ENCODE measurements around the gene CRKL.

The CRKL gene

DNA sequence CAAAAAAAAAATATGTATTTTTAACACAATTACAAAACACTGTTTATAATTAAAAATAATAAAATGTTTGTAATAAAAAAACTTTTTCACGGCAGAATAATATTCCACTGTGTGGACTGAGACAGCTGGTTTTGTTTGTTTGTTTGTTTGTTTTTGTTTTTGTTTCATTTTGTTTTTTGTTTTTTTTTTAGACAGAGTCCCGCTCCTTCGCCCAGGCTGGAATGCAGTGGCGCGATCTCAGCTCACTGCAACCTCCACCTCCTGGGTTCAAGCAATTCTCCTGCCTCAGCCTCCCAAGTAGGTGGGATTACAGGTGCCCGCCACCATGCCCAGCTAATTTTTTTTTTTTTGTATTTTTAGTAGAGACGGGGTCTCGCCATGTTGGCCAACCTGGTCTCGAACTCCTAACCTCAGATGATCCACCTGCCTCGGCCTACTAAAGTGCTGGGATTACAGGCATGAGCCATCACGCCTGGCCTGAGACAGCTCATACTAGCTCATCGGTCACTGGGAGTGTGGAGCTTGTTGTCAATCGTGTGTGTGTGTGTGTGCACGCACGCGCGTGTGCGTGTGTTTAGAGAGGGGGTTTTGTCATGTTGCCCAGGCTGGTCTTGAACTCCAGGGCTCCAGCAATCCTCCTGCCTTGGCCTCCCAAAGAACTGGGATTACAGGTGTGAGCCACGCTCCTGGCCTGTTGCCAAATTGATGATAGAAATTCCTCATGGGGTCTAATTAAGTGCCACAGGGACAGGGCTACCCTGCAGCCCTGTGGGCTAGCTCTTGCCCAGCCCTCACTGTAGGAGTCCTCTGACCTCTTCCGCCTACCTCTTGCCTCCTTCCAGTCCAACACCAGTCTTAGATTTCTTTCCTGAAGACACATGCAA, 42.6 kb downstream of the CRKL start:
- DNase-seq (ENCODE audit: low read depth) = no peak
- TF ChIP-seq, protein P1, sequence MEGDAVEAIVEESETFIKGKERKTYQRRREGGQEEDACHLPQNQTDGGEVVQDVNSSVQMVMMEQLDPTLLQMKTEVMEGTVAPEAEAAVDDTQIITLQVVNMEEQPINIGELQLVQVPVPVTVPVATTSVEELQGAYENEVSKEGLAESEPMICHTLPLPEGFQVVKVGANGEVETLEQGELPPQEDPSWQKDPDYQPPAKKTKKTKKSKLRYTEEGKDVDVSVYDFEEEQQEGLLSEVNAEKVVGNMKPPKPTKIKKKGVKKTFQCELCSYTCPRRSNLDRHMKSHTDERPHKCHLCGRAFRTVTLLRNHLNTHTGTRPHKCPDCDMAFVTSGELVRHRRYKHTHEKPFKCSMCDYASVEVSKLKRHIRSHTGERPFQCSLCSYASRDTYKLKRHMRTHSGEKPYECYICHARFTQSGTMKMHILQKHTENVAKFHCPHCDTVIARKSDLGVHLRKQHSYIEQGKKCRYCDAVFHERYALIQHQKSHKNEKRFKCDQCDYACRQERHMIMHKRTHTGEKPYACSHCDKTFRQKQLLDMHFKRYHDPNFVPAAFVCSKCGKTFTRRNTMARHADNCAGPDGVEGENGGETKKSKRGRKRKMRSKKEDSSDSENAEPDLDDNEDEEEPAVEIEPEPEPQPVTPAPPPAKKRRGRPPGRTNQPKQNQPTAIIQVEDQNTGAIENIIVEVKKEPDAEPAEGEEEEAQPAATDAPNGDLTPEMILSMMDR (IDR thresholded peaks at IDR 0.05; ENCODE audit: control insufficient read depth, insufficient read depth, low read depth, low read length, missing control alignments) = no peak

DNA sequence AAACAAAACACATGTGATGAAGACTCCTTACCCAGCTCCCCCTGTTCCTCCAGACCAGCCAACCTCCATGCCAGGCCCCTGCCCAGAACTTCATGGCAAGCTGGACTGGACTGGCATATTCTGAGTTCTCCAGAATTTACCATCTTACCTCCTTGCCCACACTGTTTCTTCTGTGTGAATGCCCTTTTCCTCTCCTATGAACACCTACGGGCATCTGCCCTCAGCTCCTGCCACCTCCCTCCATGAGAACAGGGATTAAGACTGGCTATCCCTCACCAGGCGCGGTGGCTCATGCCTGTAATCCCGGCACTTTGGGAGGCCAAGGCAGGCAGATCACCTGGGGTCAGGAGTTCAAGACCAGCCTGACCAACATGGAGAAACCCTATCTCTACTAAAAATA, 43.4 kb downstream of the CRKL start:
- no peak overlapping the region for H3K4me3 ChIP-seq (ENCODE audit: control insufficient read depth, low read depth, low read length)
- no peak for DNase-seq (ENCODE audit: low read depth)
- TF ChIP-seq, protein P1 (IDR thresholded peaks at IDR 0.05; ENCODE audit: control insufficient read depth, insufficient read depth, low read depth, low read length, missing control alignments) = no peak

More for the DNA sequence above, 42.6 kb downstream of the CRKL start:
- no peak overlapping the region for H3K4me3 ChIP-seq (ENCODE audit: control insufficient read depth, low read depth, low read length)

DNA sequence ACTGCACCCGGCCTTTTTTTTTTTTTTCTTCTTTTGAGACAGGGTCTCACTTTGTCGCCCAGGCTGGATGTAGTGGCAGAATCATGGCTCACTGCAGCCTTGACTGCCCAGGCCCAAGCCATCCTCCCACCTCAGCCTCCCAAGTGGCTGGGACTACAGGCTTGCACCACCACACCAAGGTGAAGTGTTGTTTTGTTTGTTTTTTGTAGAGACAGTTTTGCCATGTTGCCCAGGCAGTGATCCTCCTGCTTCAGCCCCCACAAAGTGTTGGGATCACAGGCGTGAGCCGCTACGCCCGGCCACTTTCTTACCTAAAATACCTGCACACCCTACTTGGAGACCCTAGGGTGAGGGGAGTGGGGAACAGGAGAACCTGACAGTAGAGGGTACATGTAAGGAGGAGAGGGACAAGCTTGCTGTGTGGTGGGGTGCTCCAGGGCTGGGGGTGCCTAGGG, 45.3 kb downstream of the CRKL start:
- no peak for DNase-seq (ENCODE audit: low read depth)
- TF ChIP-seq, protein P1 (IDR thresholded peaks at IDR 0.05; ENCODE audit: control insufficient read depth, insufficient read depth, low read depth, low read length, missing control alignments) = no peak
- H3K4me3 ChIP-seq (ENCODE audit: control insufficient read depth, low read depth, low read length) = no peak overlapping the region

DNA sequence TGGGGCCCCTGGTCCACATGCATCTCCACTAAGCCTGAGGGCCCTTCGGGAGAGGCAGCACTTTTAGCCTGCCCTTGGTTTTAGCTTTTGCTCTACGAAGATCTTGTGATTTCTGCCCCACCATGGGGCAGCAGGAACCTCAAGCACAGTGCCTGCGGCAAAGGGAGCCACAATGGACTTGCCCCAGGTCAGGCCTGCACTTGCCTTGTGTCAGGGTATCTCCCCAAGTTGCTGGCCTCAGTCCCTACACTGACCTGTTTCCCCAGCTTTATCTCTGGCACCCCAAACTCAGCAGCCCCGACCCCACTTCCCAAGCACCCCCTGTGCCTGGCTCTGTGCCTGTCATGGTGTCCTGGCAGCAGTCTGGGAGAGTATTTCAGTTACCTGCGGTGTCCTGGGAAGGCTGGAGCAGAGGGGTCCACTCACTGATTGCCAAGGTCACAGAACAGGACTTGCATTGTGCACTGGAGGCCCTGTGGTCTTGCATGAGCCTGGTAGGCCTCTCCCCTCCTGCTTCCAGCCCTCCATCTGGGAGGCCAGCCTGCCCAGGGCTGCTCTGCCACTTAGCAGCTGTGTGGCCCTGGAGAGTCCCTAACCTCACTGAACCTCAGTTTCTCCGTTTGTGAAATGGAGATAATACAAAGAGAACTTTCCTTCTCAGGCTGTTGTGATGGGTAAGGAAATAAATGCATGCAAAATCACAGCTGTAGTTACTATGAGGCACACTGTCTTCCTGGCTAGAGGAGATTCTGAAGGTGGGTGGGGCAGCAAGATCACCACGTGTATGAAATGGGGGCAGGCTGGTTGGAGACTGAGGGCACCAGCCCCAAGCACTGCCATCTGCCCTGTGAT, 46.2 kb downstream of the CRKL start:
- TF ChIP-seq, protein P1 (IDR thresholded peaks at IDR 0.05; ENCODE audit: control insufficient read depth, insufficient read depth, low read depth, low read length, missing control alignments) = no peak
- DNase-seq (ENCODE audit: low read depth) = no peak
- H3K4me3 ChIP-seq (ENCODE audit: control insufficient read depth, low read depth, low read length) = no peak overlapping the region

DNA sequence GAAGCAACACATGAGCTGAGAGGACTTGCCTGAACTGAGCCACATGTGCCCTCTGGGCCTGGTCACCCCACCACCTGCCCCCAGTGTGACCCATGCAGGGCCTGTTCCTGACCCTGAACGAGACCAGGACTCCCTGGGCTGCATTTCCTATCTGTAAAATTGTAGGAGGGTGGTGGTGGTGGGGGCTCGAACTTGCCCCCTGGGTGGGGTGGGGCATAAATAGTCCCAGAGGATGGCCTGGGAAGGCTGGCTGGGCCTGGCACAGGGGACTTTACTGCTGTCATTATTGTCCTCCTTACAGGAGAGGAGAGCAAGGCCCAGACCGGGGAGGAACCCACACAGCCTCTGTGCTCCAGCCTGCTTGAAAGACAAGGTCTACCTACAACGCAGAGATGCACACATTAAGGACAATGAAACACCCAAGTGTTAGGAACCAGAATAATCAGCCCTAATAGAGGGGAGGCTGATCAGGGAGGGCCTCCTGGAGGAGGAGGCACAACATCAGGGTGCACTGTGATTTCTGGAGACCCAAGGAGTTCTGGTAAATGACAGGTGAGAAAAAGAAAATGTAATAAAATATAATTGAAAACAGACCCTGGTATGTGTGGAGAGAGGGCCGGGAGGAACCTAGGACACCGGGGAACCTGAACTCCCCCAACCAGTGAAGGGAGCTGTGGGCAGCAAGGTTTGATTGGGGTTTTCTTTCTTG, 47.0 kb downstream of the CRKL start:
- H3K4me3 ChIP-seq (ENCODE audit: control insufficient read depth, low read depth, low read length) = peak overlapping the region; percentile 8; the same call in 1 of the 2 replicates
- TF ChIP-seq, protein P1 (IDR thresholded peaks at IDR 0.05; ENCODE audit: control insufficient read depth, insufficient read depth, low read depth, low read length, missing control alignments) = no peak

DNA sequence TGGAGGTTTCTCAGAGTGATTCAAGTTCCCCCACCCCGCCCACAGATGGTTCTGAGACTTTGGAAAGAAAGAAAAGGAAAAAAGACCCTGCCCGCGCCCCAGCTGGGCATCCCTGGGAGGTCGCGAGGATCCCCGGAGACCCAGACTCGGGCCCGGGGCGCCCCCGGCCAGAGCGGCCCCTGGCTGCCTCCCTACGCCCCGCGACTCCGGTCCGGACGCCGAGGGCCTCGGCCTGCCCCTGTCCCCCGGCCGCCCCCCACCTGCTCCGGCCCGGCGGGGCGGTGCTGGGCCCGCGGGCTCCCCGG, 47.5 kb downstream of the CRKL start:
- peak overlapping the region; percentile 8 for H3K4me3 ChIP-seq (ENCODE audit: control insufficient read depth, low read depth, low read length)
- DNase-seq (ENCODE audit: low read depth) = no peak
- TF ChIP-seq, protein P1 (IDR thresholded peaks at IDR 0.05; ENCODE audit: control insufficient read depth, insufficient read depth, low read depth, low read length, missing control alignments) = no peak

More for the DNA sequence above, 47.0 kb downstream of the CRKL start:
- no peak for DNase-seq (ENCODE audit: low read depth)
